SH-SY5Y (cell line): ENCODE measurements around the gene ARHGAP9.

ENCODE experiments used
- GATA2 ChIP-seq: IDR thresholded peaks from 2 replicates; pipeline ENCODE4 v1.6.1; 2011; ENCODE audit warnings: mild to moderate bottlenecking, low read depth, low read length
- GATA3 ChIP-seq: IDR thresholded peaks from 2 replicates; pipeline ENCODE4 v1.6.1; 2011; ENCODE audit warnings: low read depth, mild to moderate bottlenecking, low read length, moderate library complexity

- no peak for TF ChIP-seq GATA2
- TF ChIP-seq GATA3 = no peak
These were observed 25.5 kb downstream of the ARHGAP9 start for GRCh38 chr12:57454213-57454565.
